HepG2 (cell line): ENCODE data around the gene KIAA1755. TPM values are rescaled to one million over a fixed set of nuclear protein-coding genes. Genes with fewer than 3 reads are reported as not detected.

Source experiments
- AHR ChIP-seq: IDR thresholded peaks from 2 replicates; pipeline ENCODE4 v1.6.1; 2018; ENCODE audit warnings: missing genetic modification reagents, missing compliant biosample characterization
- ATF7-NPFF ChIP-seq: sonication (generic); formaldehyde crosslinking; IDR thresholded peaks from 2 replicates; pipeline ENCODE4 v1.8.1; 2023; ENCODE audit warnings: mild to moderate bottlenecking, low read depth, missing genetic modification reagents, moderate library complexity
- CREBL2 ChIP-seq: sonication (generic); formaldehyde crosslinking; IDR thresholded peaks from 2 replicates; pipeline ENCODE4 v1.8.1; 2023; ENCODE audit warnings: missing genetic modification reagents, mild to moderate bottlenecking, borderline replicate concordance
- EEA1 ChIP-seq: sonication (generic); formaldehyde crosslinking; IDR thresholded peaks from 2 replicates; pipeline ENCODE4 v1.5.1; 2020; ENCODE audit warnings: mild to moderate bottlenecking, missing genetic modification reagents, borderline replicate concordance
- KAT2B ChIP-seq: fragments of 150-350 bp; IDR thresholded peaks from 2 replicates; pipeline ENCODE4 v1.6.1; 2014; ENCODE audit warnings: low read depth, low read length, borderline replicate concordance
- MZF1 ChIP-seq: sonication (generic); formaldehyde crosslinking; IDR thresholded peaks from 2 replicates; pipeline ENCODE4 v1.8.1; 2023; ENCODE audit warnings: mild to moderate bottlenecking, missing genetic modification reagents, borderline replicate concordance
- NFE2L1 ChIP-seq: sonication (generic); formaldehyde crosslinking; IDR thresholded peaks from 2 replicates; pipeline ENCODE4 v1.4.0; 2020; ENCODE audit warnings: missing genetic modification reagents, mild to moderate bottlenecking, borderline replicate concordance
- PCBP2 ChIP-seq: fragments of 200-400 bp; formaldehyde crosslinking; optimal IDR thresholded peaks from 2 replicates; pipeline ENCODE3; 2018; ENCODE audit warnings: low read length, low read depth; ENCODE audit not compliant: poor library complexity, severe bottlenecking
- POLR2A ChIP-seq, 2 experiments: IDR thresholded peaks; 2 replicates each; pipeline ENCODE4 v1.6.1; 2011; ENCODE audit warnings: low read depth in 2 of 2, low read length in 2 of 2, mild to moderate bottlenecking in 1 of 2, moderate library complexity in 1 of 2; ENCODE audit not compliant: insufficient read depth in 1 of 2
- SIX1 ChIP-seq: sonication (generic); formaldehyde crosslinking; IDR thresholded peaks from 2 replicates; pipeline ENCODE4 v1.4.0; 2020; ENCODE audit warnings: missing genetic modification reagents, borderline replicate concordance
- SRSF1 ChIP-seq: fragments of 200-400 bp; formaldehyde crosslinking; optimal IDR thresholded peaks from 2 replicates; pipeline ENCODE3; 2017; ENCODE audit warnings: mild to moderate bottlenecking, low read depth, low read length, moderate library complexity
- SSRP1 ChIP-seq: IDR thresholded peaks from 2 replicates; pipeline ENCODE4 v1.6.1; 2016; ENCODE audit warnings: control low read depth
- TFDP1 ChIP-seq: IDR thresholded peaks from 2 replicates; pipeline ENCODE4 v1.6.1; 2016; ENCODE audit warnings: missing compliant biosample characterization, missing genetic modification reagents, borderline replicate concordance
- TMF1 ChIP-seq: sonication (generic); formaldehyde crosslinking; IDR thresholded peaks from 2 replicates; pipeline ENCODE4 v1.8.1; 2022; ENCODE audit warnings: low read depth, missing genetic modification reagents
- TOE1 ChIP-seq: sonication (generic); formaldehyde crosslinking; IDR thresholded peaks from 2 replicates; pipeline ENCODE4 v1.4.0; 2020; ENCODE audit warnings: mild to moderate bottlenecking, missing genetic modification reagents
- ZBTB3 ChIP-seq: sonication (generic); formaldehyde crosslinking; IDR thresholded peaks from 2 replicates; pipeline ENCODE4 v1.4.0; 2020; ENCODE audit warnings: low read depth, mild to moderate bottlenecking, moderate library complexity, missing genetic modification reagents, borderline replicate concordance
- ZBTB43 ChIP-seq: sonication (generic); formaldehyde crosslinking; conservative IDR thresholded peaks from 2 replicates; pipeline ENCODE4 v1.4.0; 2020; ENCODE audit warnings: missing genetic modification reagents
- ZNF160 ChIP-seq: sonication (generic); formaldehyde crosslinking; IDR thresholded peaks from 2 replicates; pipeline ENCODE4 v1.8.0; 2022; ENCODE audit warnings: mild to moderate bottlenecking, inconsistent platforms, missing genetic modification reagents
- ZNF350 ChIP-seq: sonication (generic); formaldehyde crosslinking; IDR thresholded peaks from 2 replicates; pipeline ENCODE4 v1.4.0; 2020; ENCODE audit warnings: mild to moderate bottlenecking, low read depth, missing genetic modification reagents, borderline replicate concordance
- ZNF713 ChIP-seq: sonication (generic); formaldehyde crosslinking; IDR thresholded peaks from 2 replicates; pipeline ENCODE4 v1.4.0; 2020; ENCODE audit warnings: mild to moderate bottlenecking, missing genetic modification reagents
- ZNF724P ChIP-seq: sonication (generic); formaldehyde crosslinking; IDR thresholded peaks from 2 replicates; pipeline ENCODE4 v1.8.0; 2022; ENCODE audit warnings: missing genetic modification reagents, borderline replicate concordance
- ZNF780A ChIP-seq: sonication (generic); formaldehyde crosslinking; IDR thresholded peaks from 2 replicates; pipeline ENCODE4 v1.8.0; 2022; ENCODE audit warnings: mild to moderate bottlenecking, missing genetic modification reagents, moderate library complexity
- ZNF879 ChIP-seq: sonication (generic); formaldehyde crosslinking; IDR thresholded peaks from 2 replicates; pipeline ENCODE4 v1.8.1; 2023; ENCODE audit warnings: missing genetic modification reagents
- ZSCAN29 ChIP-seq: sonication (generic); formaldehyde crosslinking; conservative IDR thresholded peaks from 2 replicates; pipeline ENCODE4 v1.4.0; 2020; ENCODE audit warnings: mild to moderate bottlenecking, missing genetic modification reagents
- ZZZ3 ChIP-seq: sonication (generic); formaldehyde crosslinking; IDR thresholded peaks from 2 replicates; pipeline ENCODE4 v1.4.0; 2020; ENCODE audit warnings: missing genetic modification reagents, mild to moderate bottlenecking, borderline replicate concordance
- polyA plus RNA-seq, 8 experiments: library from polyadenylated mRNA; depleted of rRNA in 3 of 8; stranded (reverse) in 7 of 8; unstranded in 1 of 8; fragments of >200 nt; fragmentation: Illumina TruSeq in 4 of 8; extraction: Trizol in 4 of 8; gene quantifications; 2 replicates each; pipeline versions ENCODE4 v1.2.1 to v1.2.3, GENCODE V29; 2011 to 2016; ENCODE audit warnings: low read depth in 4 of 8, missing spikeins in 1 of 8, mixed read lengths in 1 of 8; ENCODE audit not compliant: insufficient read depth in 1 of 8
- total RNA-seq, 5 experiments: library from RNA; depleted of rRNA; stranded (reverse); fragments of >200 nt; fragmentation: Illumina TruSeq; extraction: Trizol; gene quantifications; 2 replicates each; pipeline ENCODE4 v1.2.3, GENCODE V29; 2016; ENCODE audit warnings: low read depth in 1 of 5

KIAA1755 gene
- total and polyA plus RNA-seq, 2 of the 13 experiments (the other 11 are each of a cell fraction or from before 2014, with no cell fraction given): 0.04 TPM; not detected in 1

- TF ChIP-seq ZNF879 (CRISPR knock-in tag) (no peak), KAT2B (no peak), AHR (CRISPR knock-in tag) (no peak), ZSCAN29 (no peak), ZNF160 (CRISPR knock-in tag) (no peak), NFE2L1 (CRISPR knock-in tag) (no peak), SIX1 (no peak), ZNF724P (peak; percentile 80; the same call in 1 of the 2 replicates), MZF1 (CRISPR knock-in tag) (no peak), SRSF1 (no peak), ZZZ3 (CRISPR knock-in tag) (no peak), ATF7-NPFF (CRISPR knock-in tag) (peak; percentile 36; the same call in 1 of the 2 replicates), TMF1 (no peak), PCBP2 (no peak), TOE1 (CRISPR knock-in tag) (no peak), TFDP1 (no peak), EEA1 (CRISPR knock-in tag) (no peak), ZNF713 (CRISPR knock-in tag) (no peak), SSRP1 (CRISPR knock-in tag) (0 out of 2 replicates have a peak, but pooled peaks have one; percentile 61), ZNF780A (CRISPR knock-in tag) (no peak), ZBTB3 (CRISPR knock-in tag) (no peak), CREBL2 (CRISPR knock-in tag) (no peak), ZNF350 (CRISPR knock-in tag) (no peak), ZBTB43 (CRISPR knock-in tag) (no peak), POLR2A (IDR thresholded peaks at IDR 0.05; ENCODE audit: insufficient read depth in 1 of 2, low read depth in 2 of 2, low read length in 2 of 2) (no peak)
These were observed 38.2 kb downstream of the KIAA1755 start (continued) for GRCh38 chr20:38222231-38222922.
